Stimulated activated CD8-positive, alpha-beta memory T cell treated with anti-CD3 and anti-CD28 coated beads, Interleukin-15, amount 100 ng/mL, for 48 hours (primary cell): ENCODE data around the gene MAP3K9.

ENCODE experiments used
- DNase-seq, 2 donors: peaks; one replicate each; pipeline ENCODE4 v3.0.0-alpha.2; 2020; ENCODE audit warnings: low read depth in 2 of 2

MAP3K9 gene

DNA sequence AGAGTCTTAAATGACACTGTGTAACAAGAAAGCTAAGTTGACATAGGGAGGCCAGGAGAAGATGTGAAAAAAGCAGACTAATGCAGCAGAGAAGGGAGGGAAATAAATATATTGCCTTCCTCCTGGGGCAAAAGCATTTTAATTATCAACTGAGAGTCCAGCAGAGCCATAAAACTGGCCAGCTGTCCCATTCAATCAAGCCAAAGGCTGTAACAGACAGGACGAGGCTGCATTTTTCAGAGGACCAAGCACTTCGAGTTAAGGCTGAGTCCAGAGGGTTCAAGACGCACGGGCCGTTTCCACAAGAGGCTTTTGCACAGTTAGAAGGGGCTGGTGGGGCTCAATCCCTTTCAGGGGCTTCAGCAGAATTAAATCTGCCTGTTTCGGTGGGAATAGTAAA is 20.4 kb downstream of the MAP3K9 start:
- no peak for DNase-seq

GRCh38 chr14:70785556-70785955 is 23.8 kb downstream of the MAP3K9 start:
- DNase-seq: no peak

- DNase-seq: no peak
These were observed 24.4 kb downstream of the MAP3K9 start for GRCh38 chr14:70784886-70785285.

DNA sequence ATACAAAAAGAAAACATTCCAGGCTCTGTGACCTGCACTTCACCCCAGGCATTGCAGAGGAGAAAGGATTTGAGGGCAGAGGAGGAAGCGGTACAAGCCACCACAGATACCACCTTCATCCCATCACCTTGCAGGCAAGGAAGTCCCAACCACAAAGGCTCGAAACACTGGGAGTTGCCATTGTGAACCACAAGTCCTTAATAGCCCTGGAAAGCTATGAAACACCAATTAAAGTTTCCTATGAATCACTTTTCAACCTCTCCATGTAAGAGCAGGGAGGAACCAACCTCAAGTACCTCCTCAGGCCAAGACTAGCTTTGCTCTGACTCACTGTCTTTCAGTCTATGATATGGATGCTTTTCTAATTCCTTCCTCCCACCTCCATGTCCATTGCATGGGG is 27.0 kb downstream of the MAP3K9 start:
- peak in 1 of 2 donors; percentile 4 for DNase-seq

DNA sequence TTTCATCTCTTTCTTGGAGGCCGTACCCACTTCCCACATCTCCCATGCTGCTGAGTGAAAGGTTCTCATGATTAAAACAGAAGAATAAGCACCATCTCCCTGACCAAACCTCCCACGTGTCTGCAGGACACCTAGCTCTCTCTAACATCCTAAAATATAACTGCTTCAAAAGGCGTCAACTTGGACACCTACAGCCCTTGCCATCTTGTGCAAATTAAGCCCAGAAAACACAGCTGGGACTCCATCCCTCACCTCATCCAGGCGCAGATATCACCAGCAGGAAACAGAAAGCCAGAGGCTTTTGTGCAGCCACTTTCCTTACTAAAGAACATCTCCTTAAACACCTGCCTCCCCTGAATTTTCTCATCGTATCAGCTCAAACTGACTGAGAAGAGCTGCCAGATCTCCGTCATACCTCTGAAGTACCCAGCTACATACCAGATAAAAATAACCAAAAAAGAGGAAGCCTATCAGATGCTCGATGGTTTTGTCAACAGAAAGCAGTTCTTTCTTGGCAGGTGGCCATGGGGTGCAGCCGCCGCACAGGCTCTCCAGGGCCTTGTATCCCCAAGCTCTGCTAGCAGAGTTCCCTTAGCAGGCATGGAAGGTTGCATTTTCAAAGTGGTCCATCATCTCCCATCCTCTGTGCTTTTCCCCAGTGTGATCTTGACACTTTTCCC is 28.8 kb downstream of the MAP3K9 start:
- no peak for DNase-seq

DNA sequence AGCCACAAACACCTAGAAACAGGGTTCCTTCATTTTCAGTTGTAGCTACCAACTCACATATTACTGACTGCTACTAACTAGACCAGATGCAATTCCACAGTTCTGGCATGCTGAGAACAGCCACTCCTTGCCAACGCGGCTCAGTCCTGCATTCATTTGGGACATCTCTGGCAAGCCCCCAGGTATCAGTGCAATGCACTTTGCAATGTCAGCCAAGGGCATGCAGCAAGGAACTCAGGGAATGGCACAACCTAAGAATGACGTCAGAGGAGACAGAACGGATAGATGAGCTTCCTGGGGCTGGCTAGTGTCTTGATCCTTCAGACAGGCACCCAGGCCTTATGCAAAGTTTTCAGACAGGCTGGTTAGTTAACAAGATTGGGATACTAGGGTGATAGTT is 29.6 kb downstream of the MAP3K9 start:
- DNase-seq: no peak

DNA sequence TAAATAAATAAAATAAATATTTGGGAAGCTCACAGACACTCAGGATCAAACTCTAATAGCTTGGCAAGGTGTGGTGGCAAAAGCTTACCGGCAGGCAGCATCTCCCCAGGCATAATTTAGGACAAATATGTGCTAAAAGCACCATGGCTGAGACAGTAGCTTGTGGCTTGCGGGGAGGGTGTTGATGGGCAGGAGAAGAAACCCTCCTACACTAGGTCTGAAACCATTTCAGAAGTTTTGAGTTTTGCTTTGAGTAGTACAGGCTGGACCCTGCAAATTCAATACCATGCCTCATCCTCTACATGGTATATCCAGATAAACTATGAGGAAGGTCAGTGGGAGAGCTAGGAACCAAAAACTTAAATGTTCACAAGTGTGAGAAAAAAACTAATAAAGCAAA is 33.1 kb downstream of the MAP3K9 start:
- no peak for DNase-seq

GRCh38 chr14:70773182-70773862 is 36.0 kb downstream of the MAP3K9 start:
- DNase-seq: no peak

- no peak for DNase-seq
These were observed 37.5 kb downstream of the MAP3K9 start for GRCh38 chr14:70771781-70772212.

- no peak for DNase-seq
These were observed 38.8 kb downstream of the MAP3K9 start for GRCh38 chr14:70770490-70770889.

- DNase-seq: no peak
These were observed 49.9 kb downstream of the MAP3K9 start for GRCh38 chr14:70759398-70759797.

DNA sequence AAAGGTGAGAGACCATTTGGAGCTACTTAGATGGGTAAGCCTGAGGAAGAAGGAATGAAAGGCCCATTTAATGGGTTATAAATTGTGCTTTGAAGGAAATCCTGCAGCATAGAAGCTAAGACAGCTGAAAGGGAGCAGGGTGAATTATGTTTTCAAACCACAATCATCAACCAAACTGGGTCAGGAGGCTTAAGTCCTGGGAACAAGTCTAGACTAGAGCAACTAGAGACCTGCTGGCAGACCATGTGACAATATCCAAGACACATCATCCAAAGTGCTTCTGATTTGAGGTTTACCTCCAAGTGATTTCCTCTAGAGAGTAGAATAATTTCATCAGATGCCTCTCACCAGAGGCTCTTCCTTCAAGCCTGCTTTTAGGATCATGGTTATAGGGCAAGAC is 53.7 kb downstream of the MAP3K9 start:
- no peak for DNase-seq

DNA sequence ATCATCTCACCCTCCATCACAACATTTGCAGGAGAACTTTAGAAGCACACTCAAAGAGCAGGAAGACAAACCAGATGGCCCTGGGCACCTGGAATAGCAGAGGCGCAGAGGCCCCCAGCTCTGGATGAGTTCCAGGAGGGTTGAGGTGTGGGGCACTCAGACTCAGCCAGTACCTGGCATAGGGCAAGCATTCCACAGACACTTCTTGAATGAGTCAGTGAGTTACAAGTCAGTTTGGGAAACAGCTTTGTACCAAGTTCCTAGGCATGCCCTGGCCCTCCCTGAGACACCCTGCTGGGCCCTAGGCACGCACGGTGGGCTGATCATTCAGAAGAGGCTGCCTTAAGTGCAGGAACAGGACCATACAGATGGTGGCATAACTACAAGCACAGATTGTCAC is 54.3 kb downstream of the MAP3K9 start:
- DNase-seq: no peak

GRCh38 chr14:70753518-70753953 is 55.8 kb downstream of the MAP3K9 start:
- DNase-seq: no peak

DNA sequence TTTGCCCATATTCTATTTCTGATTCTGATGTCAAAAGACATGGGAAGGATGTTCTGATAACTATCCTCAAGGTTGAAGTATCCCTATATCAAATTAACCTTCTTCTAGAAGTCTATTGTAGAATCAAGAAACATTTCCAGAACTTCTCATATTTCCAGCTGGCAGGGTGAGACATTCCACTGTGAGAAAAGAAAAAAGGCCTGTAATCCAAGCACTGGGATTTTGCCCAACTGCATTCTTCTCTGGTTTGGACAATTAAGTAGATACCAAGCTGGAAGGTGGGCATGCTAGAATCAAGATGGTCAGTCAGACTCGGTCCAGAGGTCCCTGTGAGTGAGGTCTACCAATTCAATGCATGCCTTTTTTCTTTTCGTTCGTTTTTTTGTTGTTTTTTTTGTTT is 60.9 kb downstream of the MAP3K9 start:
- no peak for DNase-seq

- DNase-seq: no peak
These were observed 64.7 kb downstream of the MAP3K9 start for GRCh38 chr14:70744641-70745040.

GRCh38 chr14:70742316-70742715 is 67.0 kb downstream of the MAP3K9 start:
- no peak for DNase-seq

DNA sequence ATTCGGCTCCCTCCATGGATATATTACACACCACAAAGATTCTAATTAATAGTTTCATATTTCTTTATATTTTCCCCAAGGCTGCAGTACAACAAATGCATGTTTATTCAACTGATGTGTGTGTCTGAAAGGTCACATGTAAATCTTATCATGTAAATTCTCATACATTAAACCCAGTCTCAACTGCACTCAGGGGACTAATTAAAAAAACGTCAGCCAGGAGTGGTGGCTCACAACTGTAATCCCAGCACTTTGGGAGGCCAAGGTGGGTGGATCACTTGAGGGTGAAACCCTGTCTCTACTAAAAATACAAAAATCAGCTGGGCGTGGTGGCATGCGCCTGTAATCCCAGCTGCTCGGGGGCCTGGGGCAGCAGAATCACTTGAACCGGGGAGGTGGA is 67.8 kb downstream of the MAP3K9 start:
- DNase-seq: no peak

DNA sequence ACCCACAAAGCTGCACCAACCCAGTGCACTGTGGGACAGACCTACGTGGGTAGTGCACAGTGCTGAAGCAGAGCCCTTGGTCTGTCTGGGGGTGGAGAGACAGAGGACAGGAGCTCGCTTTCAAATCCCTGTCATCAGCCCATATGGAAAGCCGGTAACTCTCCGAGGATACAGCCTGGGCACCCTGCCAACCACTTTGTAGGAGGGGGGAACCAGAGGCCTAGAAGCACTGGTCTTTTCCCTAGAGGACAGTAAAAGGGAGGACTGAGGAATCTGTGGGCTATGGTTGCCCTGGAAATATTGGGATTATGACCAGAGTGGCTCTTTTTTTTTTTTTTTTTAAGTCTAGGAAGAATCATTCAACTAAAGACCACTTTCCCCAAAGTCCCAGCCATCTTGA is 74.3 kb downstream of the MAP3K9 start:
- DNase-seq: no peak

GRCh38 chr14:70731447-70732239 is 77.7 kb downstream of the MAP3K9 start:
- no peak for DNase-seq

GRCh38 chr14:70730393-70730792 is 78.9 kb downstream of the MAP3K9 start:
- DNase-seq: no peak

- DNase-seq: no peak
These were observed 82.5 kb downstream of the MAP3K9 start for GRCh38 chr14:70726651-70727375.
